ENCODE measurements around the gene STK17B. TPM values are rescaled to one million over a fixed set of nuclear protein-coding genes. Genes with fewer than 3 reads are reported as not detected.

The STK17B gene
- total and polyA plus RNA-seq, 5 donors = 3.7 to 8.1 (median 7.0) TPM

GRCh38 chr2:196155575-196155974, 15.8 kb downstream of the STK17B start:
- WGBS = 28% methylated on average over 2 of the region's 2 CpGs
- Histone ChIP-seq H3K27me3 (ENCODE audit: control insufficient read depth, insufficient read depth) (no peaks in the 10 kb centered on the region), H3K9me3 (ENCODE audit: control insufficient read depth, low read length) (no peaks in the 10 kb centered on the region), H3K27ac (ENCODE audit: low read length) (no peak overlapping the region), H3K4me1 (ENCODE audit: control insufficient read depth, insufficient read depth, low read length) (no peaks in the 10 kb centered on the region), H3K4me3 (ENCODE audit: low read length) (no peak overlapping the region)
- intact Hi-C loops (cut with DNase I) = no loop called here
- DNase-seq = no peak
- ATAC-seq = no peak

DNA sequence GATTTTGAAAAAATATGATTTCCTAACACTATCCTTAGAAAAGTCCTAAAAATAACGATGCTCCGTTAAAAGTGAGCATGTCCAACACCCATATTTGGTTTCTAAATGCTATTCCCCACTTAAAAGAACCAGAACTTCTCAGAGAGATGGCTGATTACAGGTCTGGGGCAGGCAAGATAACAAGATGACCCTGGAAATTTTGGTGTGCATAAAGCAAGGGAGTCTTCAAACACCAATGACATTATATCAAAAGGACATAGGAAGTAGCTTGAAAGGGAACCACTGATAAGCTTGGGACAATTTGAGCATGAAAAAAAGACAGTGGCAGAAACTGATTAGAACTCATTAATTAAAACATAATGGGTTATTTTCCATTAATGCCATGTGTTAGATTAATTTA, 17.9 kb downstream of the STK17B start:
- ATAC-seq (no peak), DNase-seq (no peak)
- no peak overlapping the region for H3K27ac ChIP-seq (ENCODE audit: low read length)
- no peaks in the 10 kb centered on the region for H3K4me1 ChIP-seq (ENCODE audit: control insufficient read depth, insufficient read depth, low read length)
- H3K9me3 ChIP-seq (ENCODE audit: control insufficient read depth, low read length) = no peaks in the 10 kb centered on the region
- 80% methylated on average over 2 of the region's 2 CpGs for WGBS
- no peak overlapping the region for H3K4me3 ChIP-seq (ENCODE audit: low read length)
- H3K27me3 ChIP-seq (ENCODE audit: control insufficient read depth, insufficient read depth) = no peaks in the 10 kb centered on the region
- intact Hi-C loops (cut with DNase I) = no loop called here

- WGBS = 63% methylated on average over 3 of the region's 3 CpGs
- ATAC-seq = no peak
Measured at GRCh38 chr2:196149948-196150347, 21.4 kb downstream of the STK17B start.

GRCh38 chr2:196148736-196149135, 22.6 kb downstream of the STK17B start:
- no peaks in the 10 kb centered on the region for H3K27me3 ChIP-seq (ENCODE audit: control insufficient read depth, insufficient read depth)
- H3K9me3 ChIP-seq (ENCODE audit: control insufficient read depth, low read length) = no peaks in the 10 kb centered on the region
- ATAC-seq (no peak), DNase-seq (no peak)
- 90% methylated on average over 2 of the region's 2 CpGs for WGBS
- intact Hi-C loops (cut with DNase I) = no loop called here
- no peak overlapping the region for H3K4me3 ChIP-seq (ENCODE audit: low read length)
- no peaks in the 10 kb centered on the region for H3K4me1 ChIP-seq (ENCODE audit: control insufficient read depth, insufficient read depth, low read length)
- H3K27ac ChIP-seq (ENCODE audit: low read length) = no peak overlapping the region

More at GRCh38 chr2:196149948-196150347, 21.4 kb downstream of the STK17B start:
- H3K4me3 ChIP-seq (ENCODE audit: low read length) = no peak overlapping the region
- intact Hi-C loops (cut with DNase I) = no loop called here
- DNase-seq = no peak
- H3K4me1 ChIP-seq (ENCODE audit: control insufficient read depth, insufficient read depth, low read length) = no peaks in the 10 kb centered on the region
- H3K27ac ChIP-seq (ENCODE audit: low read length) = no peak overlapping the region
- H3K9me3 ChIP-seq (ENCODE audit: control insufficient read depth, low read length) = no peaks in the 10 kb centered on the region
- H3K27me3 ChIP-seq (ENCODE audit: control insufficient read depth, insufficient read depth) = no peaks in the 10 kb centered on the region

- ATAC-seq (no peak), DNase-seq (no peak)
- no peaks in the 10 kb centered on the region for H3K9me3 ChIP-seq (ENCODE audit: control insufficient read depth, low read length)
- 89% methylated on average over 2 of the region's 2 CpGs for WGBS
- no peaks in the 10 kb centered on the region for H3K4me1 ChIP-seq (ENCODE audit: control insufficient read depth, insufficient read depth, low read length)
- H3K4me3 ChIP-seq (ENCODE audit: low read length) = no peak overlapping the region
- no peaks in the 10 kb centered on the region for H3K27me3 ChIP-seq (ENCODE audit: control insufficient read depth, insufficient read depth)
- no peak overlapping the region for H3K27ac ChIP-seq (ENCODE audit: low read length)
- intact Hi-C loops (cut with DNase I) = no loop called here
Measured at GRCh38 chr2:196145256-196145655, 26.1 kb downstream of the STK17B start.

DNA sequence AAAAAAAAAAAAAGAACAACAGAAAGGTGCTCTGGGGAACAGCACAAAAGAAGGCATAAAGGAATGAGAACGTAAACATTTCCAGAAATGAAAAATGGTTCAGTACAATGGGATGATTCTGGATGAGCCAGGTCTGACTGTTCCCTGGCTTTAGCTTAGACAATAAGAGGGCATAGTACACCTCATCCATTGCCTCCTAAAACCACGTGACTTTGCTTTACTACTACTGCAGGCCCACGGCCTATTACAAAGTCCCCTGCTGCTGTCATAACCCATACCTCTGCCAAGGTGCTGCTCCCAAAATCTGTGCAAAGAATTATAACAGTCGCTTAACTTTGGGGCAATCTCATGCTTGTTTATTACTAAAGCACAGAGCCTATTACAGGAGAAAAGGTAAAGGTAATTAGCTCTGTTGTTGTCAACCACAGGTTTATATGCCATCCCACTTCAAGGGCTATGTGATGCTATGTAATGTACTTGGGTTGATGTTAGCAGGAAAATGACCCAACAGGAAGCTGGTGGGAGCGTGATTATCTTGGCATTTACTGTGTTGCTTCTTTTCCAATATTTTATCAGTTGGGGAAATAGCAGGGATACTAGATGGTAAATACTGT, 26.8 kb downstream of the STK17B start:
- WGBS = 87% methylated on average over 5 of the region's 5 CpGs
- intact Hi-C loops (cut with DNase I) = no loop called here
- Histone ChIP-seq H3K4me1 (ENCODE audit: control insufficient read depth, insufficient read depth, low read length) (no peaks in the 10 kb centered on the region), H3K27me3 (ENCODE audit: control insufficient read depth, insufficient read depth) (no peaks in the 10 kb centered on the region), H3K4me3 (ENCODE audit: low read length) (no peak overlapping the region), H3K27ac (ENCODE audit: low read length) (no peak overlapping the region), H3K9me3 (ENCODE audit: control insufficient read depth, low read length) (no peaks in the 10 kb centered on the region)
- DNase-seq (no peak), ATAC-seq (no peak)

DNA sequence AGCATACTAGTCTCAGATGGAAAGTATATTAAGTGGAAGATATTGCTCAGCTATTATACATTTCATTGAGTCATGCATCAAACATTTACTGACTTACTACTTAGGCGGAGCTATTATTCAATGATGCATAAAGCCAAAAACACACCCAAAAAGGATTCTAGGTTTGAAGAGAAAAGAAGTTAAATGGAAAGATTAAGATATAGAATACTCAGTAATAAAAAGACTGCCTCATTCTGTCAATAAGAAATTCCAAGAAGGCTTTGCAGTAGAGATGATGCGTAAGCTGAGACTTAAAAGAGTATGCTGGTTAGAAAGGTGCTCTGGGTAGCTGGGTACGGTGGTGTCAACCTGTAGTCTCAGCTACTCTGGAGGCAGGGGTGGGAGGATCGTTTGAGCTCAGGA, 27.6 kb downstream of the STK17B start:
- intact Hi-C loops (cut with DNase I) = no loop called here
- Histone ChIP-seq H3K4me1 (ENCODE audit: control insufficient read depth, insufficient read depth, low read length) (no peaks in the 10 kb centered on the region), H3K4me3 (ENCODE audit: low read length) (no peak overlapping the region), H3K9me3 (ENCODE audit: control insufficient read depth, low read length) (no peaks in the 10 kb centered on the region), H3K27me3 (ENCODE audit: control insufficient read depth, insufficient read depth) (no peaks in the 10 kb centered on the region), H3K27ac (ENCODE audit: low read length) (no peak overlapping the region)
- ATAC-seq = no peak
- WGBS = 98% methylated on average over 4 of the region's 4 CpGs
- DNase-seq = no peak

DNA sequence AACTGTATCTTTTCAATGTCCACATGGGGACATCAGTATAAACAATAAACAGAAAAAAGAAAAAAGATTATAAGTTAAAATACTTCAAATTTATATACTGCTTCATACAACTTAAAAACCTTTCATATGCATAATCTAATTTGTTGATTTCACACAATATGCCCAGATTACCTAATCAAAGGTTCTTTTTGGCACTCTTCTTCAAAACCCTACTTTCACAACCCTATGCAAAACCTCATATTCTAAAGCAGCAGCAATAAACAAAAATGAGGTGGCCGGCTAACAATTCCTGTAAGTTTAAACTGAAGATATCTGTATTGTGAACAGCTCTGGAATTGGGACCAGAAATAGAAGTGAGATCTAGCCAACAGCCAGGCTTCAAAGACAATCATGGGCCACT, 28.6 kb downstream of the STK17B start:
- Histone ChIP-seq H3K27ac (ENCODE audit: low read length) (no peak overlapping the region), H3K27me3 (ENCODE audit: control insufficient read depth, insufficient read depth) (no peaks in the 10 kb centered on the region), H3K4me1 (ENCODE audit: control insufficient read depth, insufficient read depth, low read length) (no peaks in the 10 kb centered on the region), H3K4me3 (ENCODE audit: low read length) (no peak overlapping the region), H3K9me3 (ENCODE audit: control insufficient read depth, low read length) (no peaks in the 10 kb centered on the region)
- DNase-seq (no peak), ATAC-seq (no peak)
- 70% methylated on average over 1 of the region's 1 CpG for WGBS
- intact Hi-C loops (cut with DNase I) = no loop called here

- DNase-seq (no peak), ATAC-seq (no peak)
- Histone ChIP-seq H3K4me1 (ENCODE audit: control insufficient read depth, insufficient read depth, low read length) (no peaks in the 10 kb centered on the region), H3K27ac (ENCODE audit: low read length) (no peak overlapping the region), H3K27me3 (ENCODE audit: control insufficient read depth, insufficient read depth) (no peaks in the 10 kb centered on the region), H3K4me3 (ENCODE audit: low read length) (no peak overlapping the region), H3K9me3 (ENCODE audit: control insufficient read depth, low read length) (no peaks in the 10 kb centered on the region)
- intact Hi-C loops (cut with DNase I) = no loop called here
Measured at GRCh38 chr2:196140213-196140612, 31.2 kb downstream of the STK17B start.

GRCh38 chr2:196137271-196137670, 34.1 kb downstream of the STK17B start:
- ATAC-seq = no peak
- Histone ChIP-seq H3K4me1 (ENCODE audit: control insufficient read depth, insufficient read depth, low read length) (no peaks in the 10 kb centered on the region), H3K9me3 (ENCODE audit: control insufficient read depth, low read length) (peaks cover 7% of the 10 kb centered on the region), H3K27ac (ENCODE audit: low read length) (no peak overlapping the region), H3K4me3 (ENCODE audit: low read length) (no peak overlapping the region), H3K27me3 (ENCODE audit: control insufficient read depth, insufficient read depth) (no peaks in the 10 kb centered on the region)
- 94% methylated on average over 2 of the region's 2 CpGs for WGBS
- DNase-seq = no peak
- intact Hi-C loops (cut with DNase I) = no loop called here

DNA sequence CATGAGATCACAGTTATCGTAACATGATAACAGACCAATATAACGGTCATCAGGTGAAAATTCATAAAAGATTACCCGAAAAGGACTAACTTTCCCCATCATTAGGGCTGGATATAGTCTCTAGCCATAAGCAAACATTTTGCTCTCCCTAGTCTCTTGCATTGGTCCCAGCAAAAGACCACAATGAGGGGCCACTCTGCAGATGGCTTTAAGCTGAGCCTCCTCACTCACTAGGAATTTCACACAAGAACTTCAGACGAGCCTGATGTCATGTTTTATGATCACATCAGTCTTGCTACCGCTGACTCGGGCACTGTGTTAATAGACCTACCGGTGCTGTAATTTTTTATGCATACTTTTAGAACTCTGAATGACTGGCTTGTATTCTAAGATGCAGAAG, 35.2 kb downstream of the STK17B start:
- 94% methylated on average over 7 of the region's 7 CpGs for WGBS
- DNase-seq = no peak
- no peak for ATAC-seq
- no peak overlapping the region for H3K4me3 ChIP-seq (ENCODE audit: low read length)
- intact Hi-C loops (cut with DNase I) = no loop called here
- H3K4me1 ChIP-seq (ENCODE audit: control insufficient read depth, insufficient read depth, low read length) = no peaks in the 10 kb centered on the region
- H3K9me3 ChIP-seq (ENCODE audit: control insufficient read depth, low read length) = peaks cover 12% of the 10 kb centered on the region
- no peak overlapping the region for H3K27ac ChIP-seq (ENCODE audit: low read length)
- H3K27me3 ChIP-seq (ENCODE audit: control insufficient read depth, insufficient read depth) = no peaks in the 10 kb centered on the region

All from right cardiac atrium (tissue), 5 donors.